Measurements from ENCODE around the gene PDZRN3. TPM values are rescaled to one million over a fixed set of nuclear protein-coding genes. Genes with fewer than 3 reads are reported as not detected.
A peak's percentile ranks its signal among the peaks of the same experiment; 100 is the strongest.

The PDZRN3 gene
- polyA plus RNA-seq, 1 of the 3 experiments (the other 2 are of a cell fraction), result 10.3 TPM

DNA sequence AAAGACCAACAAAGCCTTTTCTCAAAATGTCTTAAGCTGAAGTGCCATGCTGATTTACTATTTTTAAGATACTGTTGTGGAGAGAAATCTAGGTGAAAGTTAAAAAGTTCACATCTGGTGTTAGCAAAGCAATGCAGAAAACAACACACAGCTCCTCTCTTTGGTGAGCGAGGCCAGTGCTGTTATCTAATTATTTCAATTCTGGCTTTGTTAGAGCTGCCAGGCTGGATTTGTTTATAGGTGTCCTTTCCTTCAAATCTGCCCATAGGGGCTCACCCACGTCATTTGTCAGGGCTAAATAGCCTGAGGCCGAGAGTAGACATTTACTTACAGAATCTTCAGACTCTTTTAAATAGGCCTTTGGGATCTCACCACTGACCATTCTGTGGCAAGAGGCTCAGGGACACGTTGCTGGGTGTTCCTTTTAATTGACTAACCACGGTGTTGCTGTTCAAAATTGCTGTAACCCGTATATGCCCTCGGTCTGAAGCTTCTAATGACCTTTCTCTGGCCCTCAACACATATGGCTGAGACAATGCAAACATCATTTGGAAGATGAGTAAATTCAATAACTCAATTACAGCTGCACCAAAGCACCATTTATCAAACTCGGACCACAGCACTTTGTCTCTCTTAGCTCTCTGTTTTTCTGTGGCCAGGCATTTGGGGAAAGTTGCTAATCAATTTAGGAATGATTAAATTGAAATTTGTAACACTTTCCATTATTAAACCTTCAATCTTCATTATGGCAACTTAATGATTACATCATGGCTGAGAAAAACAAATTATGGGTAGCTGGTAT, 152.6 kb downstream of the PDZRN3 start:
- peaks cover 0 to 8% of the 10 kb centered on the region in 2 experiments for H3K36me3 ChIP-seq (replicated peaks in 1 of 2; ENCODE audit: control insufficient read depth in 1 of 2, insufficient read depth in 2 of 2, low read length in 1 of 2)
- no peaks in the 10 kb centered on the region for H3K9me3 ChIP-seq
- CTCF ChIA-PET, result interaction anchor here (0.7 to 7.3 kb wide), 12 partner anchors 13 to 371 kb away, joined by 3 to 60 read pairs (median 4); partner anchors contain the start of gene PDZRN3
- H4K20me1 ChIP-seq (ENCODE audit: insufficient read depth), result peaks cover 57% of the 10 kb centered on the region; the same call in 1 of the 2 replicates
- 35% methylated on average over 8 of the region's 8 CpGs for WGBS (ENCODE audit: low lambda C conversion rate)
- H3K4me3 ChIP-seq (ENCODE audit: low read depth in 2 of 2, low read length in 1 of 2), result no peak overlapping the region
- H2AFZ ChIP-seq (ENCODE audit: low read depth), result no peak overlapping the region
- no peak overlapping the region for H3K9ac ChIP-seq
- H3K79me2 ChIP-seq (ENCODE audit: insufficient read depth), result peaks cover 42% of the 10 kb centered on the region
- peak overlapping the region in 1 of 2 experiments; percentile 99; a peak in 2 of 4 replicates for H3K27ac ChIP-seq (ENCODE audit: low read depth in 2 of 2, low read length in 1 of 2)
- H3K9me2 ChIP-seq, result no peaks in the 10 kb centered on the region
- no peaks in the 10 kb centered on the region for H3K27me3 ChIP-seq (ENCODE audit: insufficient read depth)
- H3F3A ChIP-seq (replicated peaks; ENCODE audit: insufficient read depth), result no peaks in the 10 kb centered on the region
- H3K4me1 ChIP-seq (ENCODE audit: control insufficient read depth in 1 of 2, insufficient read depth in 2 of 2, low read depth in 1 of 2, low read length in 1 of 2), result peaks cover 0 to 47% of the 10 kb centered on the region in 2 experiments; a peak in 2 of 4 replicates
- no peak overlapping the region for H3K4me2 ChIP-seq
- peak; percentile 45 for DNase-seq
- POLR2A ChIA-PET, result interaction anchor here (0.8 to 1.6 kb wide), 4 partner anchors 14 to 152 kb away, joined by 3 to 25 read pairs (median 4); no protein-coding TSS in a partner anchor
- TF ChIP-seq NFIC (IDR thresholded peaks at IDR 0.05; ENCODE audit: borderline replicate concordance), result no peak
- no peak for TF ChIP-seq FOXM1 (IDR thresholded peaks at IDR 0.05; ENCODE audit: low read depth)
- peak in 1 of 2 experiments; percentile 93; a peak in 2 of 4 replicates for TF ChIP-seq EP300 (IDR thresholded peaks at IDR 0.05; ENCODE audit: borderline replicate concordance in 1 of 2, low read depth in 1 of 2, low read length in 1 of 2)
- TF ChIP-seq MEF2A (IDR thresholded peaks at IDR 0.05; ENCODE audit: borderline replicate concordance, low read depth), result no peak
- no peak for TF ChIP-seq RXRA (IDR thresholded peaks at IDR 0.05; ENCODE audit: borderline replicate concordance, low read depth)
- TF ChIP-seq SIN3A (IDR thresholded peaks at IDR 0.05; ENCODE audit: borderline replicate concordance, low read depth, low read length), result no peak
- TF ChIP-seq YY1 (IDR thresholded peaks at IDR 0.05; ENCODE audit: low read depth), result no peak
- TF ChIP-seq, protein P1, sequence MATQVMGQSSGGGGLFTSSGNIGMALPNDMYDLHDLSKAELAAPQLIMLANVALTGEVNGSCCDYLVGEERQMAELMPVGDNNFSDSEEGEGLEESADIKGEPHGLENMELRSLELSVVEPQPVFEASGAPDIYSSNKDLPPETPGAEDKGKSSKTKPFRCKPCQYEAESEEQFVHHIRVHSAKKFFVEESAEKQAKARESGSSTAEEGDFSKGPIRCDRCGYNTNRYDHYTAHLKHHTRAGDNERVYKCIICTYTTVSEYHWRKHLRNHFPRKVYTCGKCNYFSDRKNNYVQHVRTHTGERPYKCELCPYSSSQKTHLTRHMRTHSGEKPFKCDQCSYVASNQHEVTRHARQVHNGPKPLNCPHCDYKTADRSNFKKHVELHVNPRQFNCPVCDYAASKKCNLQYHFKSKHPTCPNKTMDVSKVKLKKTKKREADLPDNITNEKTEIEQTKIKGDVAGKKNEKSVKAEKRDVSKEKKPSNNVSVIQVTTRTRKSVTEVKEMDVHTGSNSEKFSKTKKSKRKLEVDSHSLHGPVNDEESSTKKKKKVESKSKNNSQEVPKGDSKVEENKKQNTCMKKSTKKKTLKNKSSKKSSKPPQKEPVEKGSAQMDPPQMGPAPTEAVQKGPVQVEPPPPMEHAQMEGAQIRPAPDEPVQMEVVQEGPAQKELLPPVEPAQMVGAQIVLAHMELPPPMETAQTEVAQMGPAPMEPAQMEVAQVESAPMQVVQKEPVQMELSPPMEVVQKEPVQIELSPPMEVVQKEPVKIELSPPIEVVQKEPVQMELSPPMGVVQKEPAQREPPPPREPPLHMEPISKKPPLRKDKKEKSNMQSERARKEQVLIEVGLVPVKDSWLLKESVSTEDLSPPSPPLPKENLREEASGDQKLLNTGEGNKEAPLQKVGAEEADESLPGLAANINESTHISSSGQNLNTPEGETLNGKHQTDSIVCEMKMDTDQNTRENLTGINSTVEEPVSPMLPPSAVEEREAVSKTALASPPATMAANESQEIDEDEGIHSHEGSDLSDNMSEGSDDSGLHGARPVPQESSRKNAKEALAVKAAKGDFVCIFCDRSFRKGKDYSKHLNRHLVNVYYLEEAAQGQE (IDR thresholded peaks at IDR 0.05; ENCODE audit: low read depth, low read length), result no peak
- TF ChIP-seq, protein P2, sequence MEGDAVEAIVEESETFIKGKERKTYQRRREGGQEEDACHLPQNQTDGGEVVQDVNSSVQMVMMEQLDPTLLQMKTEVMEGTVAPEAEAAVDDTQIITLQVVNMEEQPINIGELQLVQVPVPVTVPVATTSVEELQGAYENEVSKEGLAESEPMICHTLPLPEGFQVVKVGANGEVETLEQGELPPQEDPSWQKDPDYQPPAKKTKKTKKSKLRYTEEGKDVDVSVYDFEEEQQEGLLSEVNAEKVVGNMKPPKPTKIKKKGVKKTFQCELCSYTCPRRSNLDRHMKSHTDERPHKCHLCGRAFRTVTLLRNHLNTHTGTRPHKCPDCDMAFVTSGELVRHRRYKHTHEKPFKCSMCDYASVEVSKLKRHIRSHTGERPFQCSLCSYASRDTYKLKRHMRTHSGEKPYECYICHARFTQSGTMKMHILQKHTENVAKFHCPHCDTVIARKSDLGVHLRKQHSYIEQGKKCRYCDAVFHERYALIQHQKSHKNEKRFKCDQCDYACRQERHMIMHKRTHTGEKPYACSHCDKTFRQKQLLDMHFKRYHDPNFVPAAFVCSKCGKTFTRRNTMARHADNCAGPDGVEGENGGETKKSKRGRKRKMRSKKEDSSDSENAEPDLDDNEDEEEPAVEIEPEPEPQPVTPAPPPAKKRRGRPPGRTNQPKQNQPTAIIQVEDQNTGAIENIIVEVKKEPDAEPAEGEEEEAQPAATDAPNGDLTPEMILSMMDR (IDR thresholded peaks at IDR 0.05), result no peak
- peak; percentile 45; the same call in 1 of the 2 replicates for TF ChIP-seq RCOR1 (IDR thresholded peaks at IDR 0.05; ENCODE audit: low read length)
- no peak for TF ChIP-seq TAF1 (IDR thresholded peaks at IDR 0.05; ENCODE audit: borderline replicate concordance, low read depth, low read length)
- TF ChIP-seq, protein P3, sequence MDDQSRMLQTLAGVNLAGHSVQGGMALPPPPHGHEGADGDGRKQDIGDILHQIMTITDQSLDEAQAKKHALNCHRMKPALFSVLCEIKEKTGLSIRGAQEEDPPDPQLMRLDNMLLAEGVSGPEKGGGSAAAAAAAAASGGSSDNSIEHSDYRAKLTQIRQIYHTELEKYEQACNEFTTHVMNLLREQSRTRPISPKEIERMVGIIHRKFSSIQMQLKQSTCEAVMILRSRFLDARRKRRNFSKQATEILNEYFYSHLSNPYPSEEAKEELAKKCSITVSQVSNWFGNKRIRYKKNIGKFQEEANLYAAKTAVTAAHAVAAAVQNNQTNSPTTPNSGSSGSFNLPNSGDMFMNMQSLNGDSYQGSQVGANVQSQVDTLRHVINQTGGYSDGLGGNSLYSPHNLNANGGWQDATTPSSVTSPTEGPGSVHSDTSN (IDR thresholded peaks at IDR 0.05), result no peak
- TF ChIP-seq FOXJ3 (CRISPR knock-in tag; IDR thresholded peaks at IDR 0.05), result peak; percentile 79
- no peak for TF ChIP-seq MXI1 (IDR thresholded peaks at IDR 0.05; ENCODE audit: low read depth, low read length)
- peak; percentile 20; the same call in 1 of the 2 replicates for TF ChIP-seq GATA2 (CRISPR knock-in tag; IDR thresholded peaks at IDR 0.05)
- TF ChIP-seq CHD2 (IDR thresholded peaks at IDR 0.05; ENCODE audit: low read length, partially characterized antibody), result peak; percentile 11
- no peak for TF ChIP-seq ELF1 (IDR thresholded peaks at IDR 0.05)
- TF ChIP-seq TCF12 (IDR thresholded peaks at IDR 0.05), result 0 out of 2 replicates have a peak, but pooled peaks have one; percentile 13
- TF ChIP-seq NRF1 (IDR thresholded peaks at IDR 0.05; ENCODE audit: low read depth, low read length), result no peak
- TF ChIP-seq, protein P4, sequence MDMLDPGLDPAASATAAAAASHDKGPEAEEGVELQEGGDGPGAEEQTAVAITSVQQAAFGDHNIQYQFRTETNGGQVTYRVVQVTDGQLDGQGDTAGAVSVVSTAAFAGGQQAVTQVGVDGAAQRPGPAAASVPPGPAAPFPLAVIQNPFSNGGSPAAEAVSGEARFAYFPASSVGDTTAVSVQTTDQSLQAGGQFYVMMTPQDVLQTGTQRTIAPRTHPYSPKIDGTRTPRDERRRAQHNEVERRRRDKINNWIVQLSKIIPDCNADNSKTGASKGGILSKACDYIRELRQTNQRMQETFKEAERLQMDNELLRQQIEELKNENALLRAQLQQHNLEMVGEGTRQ (IDR thresholded peaks at IDR 0.05; ENCODE audit: borderline replicate concordance, low read depth, low read length), result no peak
- no peak for TF ChIP-seq FOSL2 (IDR thresholded peaks at IDR 0.05; ENCODE audit: borderline replicate concordance, low read depth)
- TF ChIP-seq GABPA (IDR thresholded peaks at IDR 0.05; ENCODE audit: low read depth), result no peak
- peak; percentile 17; the same call in 1 of the 2 replicates for TF ChIP-seq POLR2AphosphoS5 (IDR thresholded peaks at IDR 0.05; ENCODE audit: low read depth, low read length)
- no peak for TF ChIP-seq SMC3 (IDR thresholded peaks at IDR 0.05; ENCODE audit: low read depth, low read length)
- TF ChIP-seq, protein P5, sequence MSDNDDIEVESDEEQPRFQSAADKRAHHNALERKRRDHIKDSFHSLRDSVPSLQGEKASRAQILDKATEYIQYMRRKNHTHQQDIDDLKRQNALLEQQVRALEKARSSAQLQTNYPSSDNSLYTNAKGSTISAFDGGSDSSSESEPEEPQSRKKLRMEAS (IDR thresholded peaks at IDR 0.05; ENCODE audit: low read depth), result no peak
- peak; percentile 18; the same call in 1 of the 2 replicates for TF ChIP-seq RAD21 (IDR thresholded peaks at IDR 0.05; ENCODE audit: low read length)

Measured in SK-N-SH (cell line).